Measurements from ENCODE around the gene ASF1A.
A peak's percentile ranks its signal among the peaks of the same experiment; 100 is the strongest.
"Not testable (repeated sequence)": the region's sequence is repeated elsewhere in the genome, so short reads cannot be mapped to it uniquely, and the experiment has no call there.

The ASF1A gene

GRCh38 chr6:118893807-118894424 lies at the start of gene ASF1A:
ASF1A (plus strand) TSS chr6:118894152; CDS start chr6:118894414, 262 bp downstream.
- peak; percentile 93 for DNase-seq

DNA sequence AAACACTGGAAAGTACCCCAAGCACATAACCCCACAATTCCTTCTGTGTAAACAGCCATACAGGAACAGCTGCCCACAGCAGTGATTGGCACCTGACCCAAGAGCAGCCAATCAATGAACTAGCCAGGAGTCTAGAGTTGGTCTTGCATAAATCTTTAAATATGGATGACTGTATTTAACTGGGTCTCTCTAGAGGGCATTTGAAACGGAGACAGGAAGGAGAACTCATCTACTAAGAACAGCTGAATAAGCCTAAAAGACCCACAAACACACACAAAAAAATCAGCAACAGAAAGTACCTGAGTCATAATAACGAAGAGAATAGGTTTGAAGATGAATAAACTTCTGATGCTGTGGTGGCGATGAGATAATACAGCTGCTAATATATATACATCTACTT lies 49.0 kb upstream of the ASF1A start:
- DNase-seq, result no peak

DNA sequence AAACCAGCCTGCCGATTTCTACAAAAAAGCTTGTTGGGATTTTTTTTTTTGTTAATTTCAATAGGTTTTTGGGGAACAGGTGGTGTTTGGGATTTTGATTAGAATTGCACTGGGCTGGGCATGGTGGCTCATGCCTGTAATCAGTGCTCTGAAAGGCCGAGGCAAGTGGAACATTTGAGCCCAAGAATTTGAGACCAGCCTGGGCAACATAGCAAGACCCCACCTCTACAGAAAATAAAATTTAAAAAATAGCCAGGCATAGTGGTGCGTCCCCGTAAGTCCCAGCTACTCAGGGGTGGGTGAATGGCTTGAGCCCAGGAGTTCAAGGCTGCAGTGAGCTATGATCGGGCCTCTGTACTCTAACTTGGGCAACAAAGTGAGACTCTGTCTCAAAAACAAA lies 40.5 kb upstream of the ASF1A start:
- DNase-seq, result no peak

- DNase-seq, result no peak
Measured at GRCh38 chr6:118856301-118856700, 37.7 kb upstream of the ASF1A start.

- no peak for DNase-seq
Measured at GRCh38 chr6:118859517-118860064, 34.4 kb upstream of the ASF1A start.

- DNase-seq, result no peak
Measured at GRCh38 chr6:118860363-118860762, 33.6 kb upstream of the ASF1A start.

DNA sequence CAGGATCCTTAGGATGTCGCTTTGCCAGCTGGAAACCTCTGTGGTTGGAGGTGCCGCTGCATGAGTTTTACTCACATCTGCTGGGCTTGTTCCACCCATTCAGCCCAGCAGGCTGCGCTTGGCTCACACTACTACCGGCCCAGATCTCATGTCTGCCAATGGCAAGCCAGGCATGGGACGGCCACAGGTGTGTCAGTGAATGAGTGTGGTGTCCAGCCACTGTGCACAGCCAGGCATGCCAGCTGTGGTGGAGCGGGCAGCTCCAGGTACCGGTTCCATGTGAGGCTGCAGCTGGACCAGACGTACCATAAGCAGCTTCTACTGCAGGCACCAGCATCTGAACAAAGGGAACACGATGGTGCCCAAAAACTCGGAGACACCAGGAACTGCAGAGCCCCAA lies 33.1 kb upstream of the ASF1A start:
- no peak for DNase-seq

DNA sequence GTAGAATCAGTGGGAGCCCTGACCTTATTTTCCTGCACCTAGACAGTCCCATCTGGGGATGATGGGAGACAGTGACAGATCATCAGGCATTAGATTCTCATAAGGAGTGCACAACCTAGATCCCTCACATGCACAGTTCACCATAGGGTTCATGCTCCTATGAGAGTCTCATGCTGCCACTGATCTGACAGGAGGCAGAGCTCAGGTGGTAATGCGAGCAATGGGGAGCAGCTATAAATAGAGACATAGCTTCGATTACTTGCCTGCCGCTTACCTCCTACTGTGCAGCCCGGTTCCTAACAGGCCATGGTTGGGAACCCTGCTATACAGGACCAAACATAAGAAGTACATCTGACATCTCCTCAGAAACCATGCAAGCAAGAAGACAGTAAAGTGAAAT lies 31.5 kb upstream of the ASF1A start:
- DNase-seq, result no peak

DNA sequence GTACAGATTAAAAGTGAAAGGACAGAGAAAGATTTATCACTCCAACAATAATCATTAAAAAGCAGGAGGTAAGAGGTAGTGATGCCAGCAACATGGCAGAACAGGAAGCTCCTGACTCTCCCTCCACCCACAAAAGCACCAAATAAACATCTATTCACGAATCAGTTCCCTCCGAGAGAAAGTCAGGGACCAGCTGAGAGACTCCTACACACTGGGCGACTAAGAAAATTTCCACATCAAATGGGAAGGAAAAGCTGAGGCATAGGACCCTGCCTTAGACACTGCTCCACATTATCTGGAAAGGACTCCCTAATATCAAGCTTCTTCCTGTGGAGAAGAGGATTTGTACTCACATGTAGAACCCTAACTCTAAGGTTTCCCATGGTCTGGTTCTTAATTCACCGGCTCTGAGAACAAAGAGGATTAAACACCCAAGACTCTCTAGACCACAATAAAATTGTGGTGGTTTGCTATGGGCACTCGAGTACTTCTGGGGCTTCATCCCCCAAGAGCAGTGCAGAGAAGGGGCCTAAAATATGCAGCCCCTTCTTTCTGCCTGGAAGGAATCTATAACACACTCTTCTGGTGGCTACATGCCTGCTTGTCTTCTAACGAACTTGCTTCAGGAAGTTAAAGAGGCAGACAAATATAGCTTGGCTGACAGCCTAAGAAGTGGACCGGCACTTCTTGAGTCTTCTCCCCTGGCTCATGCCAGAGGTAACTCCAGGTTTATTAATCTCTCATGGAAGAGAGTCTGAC lies 29.4 kb upstream of the ASF1A start:
- DNase-seq, result no peak

- DNase-seq, result no peak
Measured at GRCh38 chr6:118865100-118865391, 28.9 kb upstream of the ASF1A start.

- DNase-seq, result no peak
Measured at GRCh38 chr6:118867181-118867580, 26.8 kb upstream of the ASF1A start.

GRCh38 chr6:118868901-118869300 lies 25.1 kb upstream of the ASF1A start:
- DNase-seq, result not testable (repeated sequence)

GRCh38 chr6:118869350-118869749 lies 24.6 kb upstream of the ASF1A start:
- DNase-seq, result no peak

DNA sequence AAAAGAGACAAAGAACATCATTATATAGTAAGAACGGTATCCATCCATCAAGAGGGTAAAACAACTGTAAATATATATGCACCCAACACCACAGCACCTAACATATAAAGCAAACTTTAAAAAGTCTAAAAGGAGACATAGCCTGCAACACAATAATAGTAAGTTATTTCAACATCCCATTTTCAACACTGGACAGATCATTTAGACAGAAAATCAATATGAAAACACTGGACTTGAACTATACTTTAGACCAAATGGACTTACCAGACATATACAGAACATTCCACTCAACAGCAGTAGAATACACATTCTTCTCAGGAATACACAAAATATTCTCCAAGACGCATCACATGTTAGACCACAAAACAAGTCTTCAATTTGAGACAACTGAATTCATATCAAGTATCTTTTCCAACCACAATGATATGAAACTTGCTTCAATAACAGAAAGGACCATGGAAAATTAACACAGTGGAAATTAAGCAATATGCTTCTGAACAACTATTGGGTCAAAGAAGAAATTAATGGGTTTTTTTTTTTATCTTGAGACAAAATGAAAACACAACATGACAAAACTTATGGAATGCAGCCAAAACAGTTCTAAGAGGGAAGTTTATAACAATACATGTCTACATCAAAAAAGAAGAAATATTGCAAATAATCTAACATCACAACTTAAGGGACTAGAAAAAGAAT lies 23.9 kb upstream of the ASF1A start:
- no peak for DNase-seq

- no peak for DNase-seq
Measured at GRCh38 chr6:118871331-118871730, 22.6 kb upstream of the ASF1A start.

DNA sequence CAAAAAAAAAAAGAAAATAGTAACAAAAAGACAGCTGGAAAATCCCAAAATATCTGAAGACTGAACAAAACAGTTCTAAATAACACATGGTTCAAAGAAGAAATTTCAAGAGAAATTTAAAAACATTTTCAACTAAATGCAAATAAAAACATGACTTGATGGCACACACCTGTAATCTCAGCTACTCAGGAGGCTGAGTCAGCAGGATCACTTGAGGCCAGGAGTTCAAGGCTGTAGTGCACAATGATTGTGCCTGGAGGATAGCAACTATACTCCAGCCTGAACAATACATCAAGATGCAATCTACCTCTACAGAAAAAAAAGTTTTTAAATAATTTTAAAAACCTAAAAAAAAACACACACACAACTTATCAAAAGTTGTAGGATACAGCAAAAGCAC lies 21.6 kb upstream of the ASF1A start:
- DNase-seq, result no peak

GRCh38 chr6:118872726-118873125 lies 21.2 kb upstream of the ASF1A start:
- DNase-seq, result no peak

DNA sequence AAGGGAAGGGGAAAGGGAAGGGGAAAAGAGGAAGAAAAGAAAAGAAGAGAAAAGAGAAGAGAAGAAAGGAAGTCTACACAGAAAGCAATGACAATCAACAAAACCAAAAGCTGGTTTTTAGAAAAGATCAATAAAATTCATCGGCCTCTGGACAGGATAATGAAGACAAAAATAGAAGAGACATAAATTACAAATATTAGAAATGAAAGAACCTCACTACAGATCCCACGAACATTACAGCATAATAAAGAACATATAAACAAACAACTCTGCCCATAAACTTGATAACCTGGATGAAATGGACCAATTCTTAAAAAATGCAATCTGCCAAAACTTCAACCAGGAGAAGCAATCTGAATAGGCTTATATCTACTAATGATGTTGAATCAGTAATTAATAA lies 20.7 kb upstream of the ASF1A start:
- no peak for DNase-seq

- no peak for DNase-seq
Measured at GRCh38 chr6:118875672-118876071, 18.3 kb upstream of the ASF1A start.

- no peak for DNase-seq
Measured at GRCh38 chr6:118876198-118876597, 17.8 kb upstream of the ASF1A start.

DNA sequence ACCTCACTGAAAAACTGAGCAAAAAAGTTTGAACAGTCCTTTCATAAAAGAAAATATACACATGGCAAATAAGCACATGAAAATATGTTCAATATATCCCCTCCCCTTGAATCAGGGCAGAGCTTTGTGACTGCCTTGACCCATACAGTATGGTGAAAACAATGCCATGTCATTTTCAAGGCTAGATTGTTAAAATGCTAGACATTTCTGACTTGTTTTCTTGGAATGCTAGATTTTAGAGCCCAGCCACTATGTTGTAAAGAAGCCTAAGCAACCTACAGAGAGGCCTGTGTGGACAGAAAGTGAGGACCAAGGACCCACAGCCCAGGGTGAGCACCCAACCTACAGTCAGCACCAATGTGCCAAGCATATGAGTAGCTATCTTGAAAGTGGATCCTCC lies 17.1 kb upstream of the ASF1A start:
- DNase-seq, result no peak

DNA sequence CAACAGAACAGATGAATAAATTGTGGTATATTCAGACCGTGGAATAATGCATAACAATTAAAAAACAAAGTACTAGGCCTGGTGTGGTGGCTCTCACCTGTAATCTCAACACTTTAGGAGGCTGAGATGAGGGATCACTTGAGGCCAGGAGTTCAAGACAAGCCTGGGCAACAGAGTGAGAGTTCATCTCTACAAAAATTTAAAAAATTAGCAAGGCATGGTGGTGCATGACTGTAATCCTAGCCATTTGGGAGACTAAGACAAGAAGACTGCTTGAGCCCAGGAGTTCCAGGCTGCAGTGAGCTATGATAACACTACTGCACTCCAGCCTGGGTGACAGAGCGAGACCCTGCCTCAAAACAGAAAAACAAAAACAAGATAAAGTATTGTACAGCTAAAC lies 16.1 kb upstream of the ASF1A start:
- no peak for DNase-seq

DNA sequence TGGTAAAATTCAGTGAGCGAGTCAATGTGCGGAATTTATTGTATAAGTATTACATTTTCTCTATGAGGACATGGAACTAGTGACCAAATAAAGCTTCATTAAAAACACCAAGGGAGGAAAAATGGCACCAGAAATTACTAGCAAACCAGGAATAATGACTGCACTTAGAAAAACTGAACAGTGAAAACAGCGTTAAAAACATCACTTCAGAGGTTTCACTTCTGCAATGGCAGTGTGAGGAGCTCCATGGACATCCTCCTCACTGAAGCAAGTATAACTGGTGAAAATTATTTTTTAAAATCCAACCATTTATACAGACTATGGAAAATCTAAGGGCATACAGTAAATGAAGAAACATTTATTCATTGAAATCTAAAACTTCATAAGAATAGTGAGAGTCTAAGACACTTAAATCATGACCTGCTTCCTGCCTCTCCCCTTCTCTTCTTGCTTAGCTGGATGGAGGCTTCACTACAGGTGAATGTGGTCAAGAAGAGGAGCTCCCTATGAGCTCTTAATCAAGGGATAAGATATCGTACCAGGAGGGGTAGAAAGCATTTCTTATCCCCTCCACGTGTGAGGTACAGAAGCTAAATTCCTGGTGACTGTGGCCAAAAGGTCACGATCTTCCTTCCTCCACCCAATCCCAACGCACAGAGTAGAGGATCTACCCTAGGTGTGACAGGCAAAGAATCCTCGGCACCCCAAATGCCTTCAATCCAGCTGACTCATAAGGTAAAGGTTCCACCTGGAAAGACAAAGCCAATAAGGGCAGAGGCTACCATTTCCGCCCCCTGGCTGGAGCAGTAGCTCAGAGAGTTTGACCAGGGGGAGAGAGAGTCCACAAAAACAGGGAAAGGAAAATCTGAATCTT lies 12.3 kb upstream of the ASF1A start:
- DNase-seq, result no peak

All from activated CD8-positive, alpha-beta memory T cell treated with anti-CD3 and anti-CD28 coated beads, Interleukin-2, amount 50 U/mL, for 4 hours (primary cell).